GM06990 (cell line): Measurements from ENCODE around the gene CTXN3.

Experiments
- DNase-seq: peaks from one replicate; pipeline ENCODE4 v3.0.0-alpha.2; 2011; ENCODE audit not compliant: insufficient read length; ENCODE audit errors: extremely low read depth
- H3K27me3 ChIP-seq: replicated peaks from 2 replicates; pipeline ENCODE4 v1.6.0; 2011; ENCODE audit warnings: low read length; ENCODE audit not compliant: control insufficient read depth, insufficient read depth
- H3K36me3 ChIP-seq: 2 replicates; pipeline ENCODE4 v1.5.1; 2011; ENCODE audit warnings: low read length; ENCODE audit not compliant: control insufficient read depth, insufficient read depth
- H3K4me3 ChIP-seq: replicated peaks from 2 replicates; pipeline ENCODE4 v1.5.1; 2011; ENCODE audit warnings: low read depth, mild to moderate bottlenecking, control low read depth, low read length
- CTCF ChIP-seq: IDR thresholded peaks from 2 replicates; pipeline ENCODE4 v1.5.1; 2011; ENCODE audit warnings: low read length, control low read depth, mild to moderate bottlenecking, inconsistent platforms; ENCODE audit not compliant: insufficient read depth, poor library complexity, severe bottlenecking

The CTXN3 gene

GRCh38 chr5:127649018-127649439 lies at the start of gene CTXN3:
Gene CTXN3 (plus strand): TSS chr5:127649082. CDS start chr5:127657522, 8,440 bp downstream.
- Histone ChIP-seq H3K36me3 (no peaks in the 10 kb centered on the region), H3K27me3 (no peaks in the 10 kb centered on the region; the same call in 1 of the 2 replicates), H3K4me3 (no peak within 1 kb of the TSS)
- no peak for DNase-seq
- TF ChIP-seq CTCF = no peak

GRCh38 chr5:127599320-127599719 lies 49.6 kb upstream of the CTXN3 start:
- DNase-seq = no peak
- Histone ChIP-seq H3K4me3 (no peak overlapping the region), H3K27me3 (no peaks in the 10 kb centered on the region), H3K36me3 (no peaks in the 10 kb centered on the region)
- TF ChIP-seq CTCF = no peak

GRCh38 chr5:127599847-127600246 lies 49.0 kb upstream of the CTXN3 start:
- no peak overlapping the region for H3K4me3 ChIP-seq
- H3K36me3 ChIP-seq = no peaks in the 10 kb centered on the region
- H3K27me3 ChIP-seq = no peaks in the 10 kb centered on the region
- TF ChIP-seq CTCF = no peak
- no peak for DNase-seq

- no peak for TF ChIP-seq CTCF
- no peak for DNase-seq
- no peaks in the 10 kb centered on the region for H3K27me3 ChIP-seq
- H3K36me3 ChIP-seq = no peaks in the 10 kb centered on the region
- no peak overlapping the region for H3K4me3 ChIP-seq
These were observed 47.8 kb upstream of the CTXN3 start for GRCh38 chr5:127601111-127601510.

- TF ChIP-seq CTCF = no peak
- no peaks in the 10 kb centered on the region for H3K27me3 ChIP-seq
- H3K36me3 ChIP-seq = no peaks in the 10 kb centered on the region
- DNase-seq = no peak
- no peak overlapping the region for H3K4me3 ChIP-seq
These were observed 47.3 kb upstream of the CTXN3 start for GRCh38 chr5:127601601-127602000.

- Histone ChIP-seq H3K27me3 (no peaks in the 10 kb centered on the region), H3K4me3 (no peak overlapping the region), H3K36me3 (no peaks in the 10 kb centered on the region)
- DNase-seq = no peak
- TF ChIP-seq CTCF = no peak
These were observed 46.4 kb upstream of the CTXN3 start for GRCh38 chr5:127602481-127602880.
